HG03066 (cell line): ENCODE results near the gene ITGA4.
"Not testable (repeated sequence)": the region's sequence is repeated elsewhere in the genome, so short reads cannot be mapped to it uniquely, and the experiment has no call there.

ENCODE experiments used
- ATAC-seq: cut with Tn5 transposase; IDR thresholded peaks from one replicate; pipeline ENCODE4 v1.9.1; 2021; ENCODE audit warnings: low read depth; ENCODE audit not compliant: unreplicated experiment

The ITGA4 gene

GRCh38 chr2:181457121-181457740, at the start of gene ITGA4:
TSS of gene ITGA4 (plus strand) at chr2:181457386. CDS start at chr2:181457655, 269 bp downstream.
- peak; percentile 64 for ATAC-seq

GRCh38 chr2:181408861-181409260, 48.3 kb upstream of the ITGA4 start:
- no peak for ATAC-seq

DNA sequence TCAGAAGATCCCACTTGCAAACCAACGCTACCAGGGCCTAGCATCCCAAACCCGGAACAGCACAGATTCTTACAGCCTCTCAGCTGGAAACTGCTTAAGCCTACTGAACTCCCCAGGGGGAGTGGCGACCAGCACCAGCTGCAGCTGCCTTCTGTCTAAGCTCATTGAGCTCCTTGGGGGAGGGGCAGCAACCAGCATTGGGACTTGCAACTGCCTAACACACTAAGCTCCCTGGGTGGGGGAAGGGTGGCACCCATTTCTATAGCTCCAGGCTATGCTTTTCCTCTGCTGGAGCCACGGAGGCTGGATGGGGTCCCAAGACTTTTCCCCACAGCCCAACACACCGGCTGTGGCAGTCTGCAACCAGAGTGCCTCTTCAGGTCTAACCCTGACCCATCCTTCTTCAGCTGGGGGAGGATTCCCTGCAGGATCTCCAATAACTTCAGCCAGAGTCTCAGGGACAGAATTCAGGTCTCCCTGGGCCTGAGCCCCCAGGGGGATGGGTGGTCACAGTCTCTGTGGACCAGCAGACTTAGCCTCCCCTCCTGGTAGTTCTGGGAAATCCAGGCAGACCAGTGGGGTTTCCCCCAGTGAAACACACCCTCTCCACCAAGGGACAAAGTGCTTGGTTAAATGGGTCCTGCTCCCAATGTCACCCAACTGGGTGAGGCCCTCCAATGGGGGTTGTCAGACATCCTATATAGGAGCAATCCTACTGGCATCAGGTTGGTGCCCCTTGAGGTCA, 45.9 kb upstream of the ITGA4 start:
- ATAC-seq: peak; percentile 91

- no peak for ATAC-seq
Measured at GRCh38 chr2:181419129-181419855, 37.9 kb upstream of the ITGA4 start.

- no peak for ATAC-seq
Measured at GRCh38 chr2:181420259-181421130, 36.7 kb upstream of the ITGA4 start.

DNA sequence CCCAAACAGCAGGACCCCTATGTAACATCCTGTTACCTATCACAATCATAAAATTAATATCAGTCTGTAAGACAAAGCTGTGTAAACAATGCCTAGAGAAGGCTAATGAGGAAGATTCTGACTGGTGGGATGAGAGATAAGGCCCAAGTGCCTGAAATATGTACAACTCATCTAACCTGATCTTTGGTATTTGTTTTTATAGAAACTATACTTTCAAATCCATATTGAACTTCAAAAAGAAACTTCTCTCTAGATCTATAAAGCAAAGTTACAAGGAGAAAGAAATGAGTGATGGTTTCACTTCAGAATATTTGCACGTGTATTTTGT, 36.1 kb upstream of the ITGA4 start:
- ATAC-seq: no peak

GRCh38 chr2:181421464-181421863, 35.7 kb upstream of the ITGA4 start:
- no peak for ATAC-seq

- ATAC-seq: no peak
Measured at GRCh38 chr2:181426672-181427071, 30.5 kb upstream of the ITGA4 start.

GRCh38 chr2:181430406-181431118, 26.6 kb upstream of the ITGA4 start:
- ATAC-seq: no peak

- no peak for ATAC-seq
Measured at GRCh38 chr2:181431674-181432073, 25.5 kb upstream of the ITGA4 start.

- no peak for ATAC-seq
Measured at GRCh38 chr2:181438261-181438660, 18.9 kb upstream of the ITGA4 start.

DNA sequence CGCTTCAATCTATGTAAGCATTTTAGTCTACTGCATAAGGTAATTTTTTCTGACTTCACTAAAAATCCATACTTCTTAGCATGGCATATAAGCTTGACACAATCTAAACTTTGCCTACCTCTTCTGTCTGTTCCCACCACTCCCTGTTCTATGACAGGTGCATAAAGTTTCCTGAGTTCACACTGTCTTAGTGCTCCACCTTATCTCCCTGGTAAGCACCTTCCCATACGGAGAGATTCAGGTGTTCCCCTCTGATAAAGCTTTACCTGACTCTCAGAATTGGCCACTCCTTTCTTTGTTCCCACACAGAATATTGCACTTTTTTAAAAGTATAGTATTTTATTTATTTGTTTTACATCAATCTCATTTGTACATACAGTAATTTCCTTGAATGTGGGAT, 16.8 kb upstream of the ITGA4 start:
- ATAC-seq: no peak

DNA sequence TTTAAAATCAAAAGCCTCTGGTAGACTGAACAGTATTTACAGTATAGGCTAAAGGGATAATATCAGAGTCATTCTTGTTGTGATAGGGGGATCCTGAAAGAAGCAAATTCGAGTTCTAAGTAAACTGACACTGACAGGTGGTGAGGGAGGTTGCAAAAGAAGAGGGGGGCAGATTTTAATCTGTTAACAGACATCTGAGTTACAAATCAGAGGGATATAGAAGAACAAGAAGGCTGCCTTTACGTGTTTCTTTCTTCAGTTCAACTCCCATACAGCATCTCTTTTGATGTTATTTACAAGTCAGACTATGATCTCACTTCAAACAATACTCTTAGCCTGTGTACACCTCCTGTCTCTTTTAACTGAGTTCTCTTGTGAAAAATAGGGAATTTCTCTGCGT, 16.3 kb upstream of the ITGA4 start:
- no peak for ATAC-seq

DNA sequence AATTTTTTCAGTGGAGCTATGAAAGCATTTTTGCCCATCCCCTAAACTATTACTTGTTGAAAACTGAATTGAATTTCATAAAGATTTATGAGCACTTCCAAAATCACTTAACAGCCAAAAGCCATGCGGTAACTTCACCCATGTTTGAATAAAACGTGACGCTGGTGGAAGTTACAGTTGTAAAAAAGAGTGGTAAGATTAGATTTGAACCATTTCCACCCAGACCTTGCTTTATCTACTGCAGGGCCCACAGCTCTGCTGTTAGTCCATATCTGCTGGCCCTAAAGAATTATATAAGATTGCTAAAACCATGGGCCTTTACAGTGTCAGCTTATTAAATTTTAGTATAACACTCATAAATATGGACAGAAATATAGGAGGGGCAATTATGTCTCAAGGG, 15.5 kb upstream of the ITGA4 start:
- no peak for ATAC-seq

GRCh38 chr2:181444654-181445053, 12.5 kb upstream of the ITGA4 start:
- no peak for ATAC-seq

- ATAC-seq: no peak
Measured at GRCh38 chr2:181446985-181447384, 10.2 kb upstream of the ITGA4 start.

- ATAC-seq: not testable (repeated sequence)
Measured at GRCh38 chr2:181449278-181449677, 7.9 kb upstream of the ITGA4 start.

DNA sequence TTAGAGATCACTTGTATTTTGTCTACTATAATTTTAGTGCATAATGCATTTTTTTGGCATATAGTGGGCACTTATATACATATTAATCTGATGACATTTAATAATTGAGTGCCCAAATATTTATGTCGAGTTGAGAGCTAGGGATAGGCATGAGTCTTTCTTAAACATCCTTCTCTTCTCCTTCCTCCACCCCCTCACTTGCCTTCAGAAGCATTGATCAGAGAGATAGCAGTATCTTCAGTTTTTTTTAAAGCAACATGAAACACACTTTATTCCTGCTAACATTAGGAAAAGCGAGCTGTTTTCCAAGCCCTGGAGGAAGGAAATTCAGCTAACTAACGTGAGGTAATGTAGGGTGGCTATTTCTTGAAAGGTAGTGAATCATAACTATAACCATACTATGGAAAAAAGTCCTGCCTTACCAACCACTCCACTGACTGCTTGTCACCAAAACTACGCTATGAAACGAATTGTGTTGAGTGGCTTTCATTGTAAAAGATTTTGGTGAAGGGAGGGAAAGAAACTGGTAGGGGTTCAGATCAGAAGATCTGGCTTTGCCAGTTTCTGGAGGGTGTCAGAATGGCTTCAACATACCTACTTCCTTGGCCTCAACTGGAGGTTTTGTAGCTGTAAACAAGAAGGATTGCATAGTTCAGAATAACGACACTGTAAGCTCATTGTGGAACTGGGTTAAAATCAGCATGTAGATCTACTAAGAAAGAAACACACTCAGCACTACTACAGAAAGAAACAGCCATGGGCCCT, 2.3 kb upstream of the ITGA4 start:
- ATAC-seq: no peak

DNA sequence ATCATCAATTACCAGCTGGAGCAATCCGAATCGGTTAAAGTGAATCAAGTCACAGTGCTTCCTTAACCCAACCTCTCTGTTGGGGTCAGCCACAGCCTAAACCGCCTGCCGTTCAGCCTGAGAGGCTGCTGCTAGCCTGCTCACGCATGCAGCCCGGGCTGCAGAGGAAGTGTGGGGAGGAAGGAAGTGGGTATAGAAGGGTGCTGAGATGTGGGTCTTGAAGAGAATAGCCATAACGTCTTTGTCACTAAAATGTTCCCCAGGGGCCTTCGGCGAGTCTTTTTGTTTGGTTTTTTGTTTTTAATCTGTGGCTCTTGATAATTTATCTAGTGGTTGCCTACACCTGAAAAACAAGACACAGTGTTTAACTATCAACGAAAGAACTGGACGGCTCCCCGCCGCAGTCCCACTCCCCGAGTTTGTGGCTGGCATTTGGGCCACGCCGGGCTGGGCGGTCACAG, 496 bp upstream of the ITGA4 start:
- ATAC-seq: peak; percentile 74
